ENCODE data around the gene SSNA1.

Gene SSNA1

GRCh38 chr9:137167747-137168572, 20.5 kb upstream of the SSNA1 start:
- DNase-seq (ENCODE audit: low read depth in 3 of 3) = no peak

- no peak for DNase-seq (ENCODE audit: low read depth in 3 of 3)
Measured at GRCh38 chr9:137168573-137168903, 19.9 kb upstream of the SSNA1 start.

GRCh38 chr9:137168904-137169856, 19.3 kb upstream of the SSNA1 start:
- no peak for DNase-seq (ENCODE audit: low read depth in 3 of 3)

- DNase-seq (ENCODE audit: low read depth in 3 of 3) = no peak
Measured at GRCh38 chr9:137169896-137170358, 18.5 kb upstream of the SSNA1 start, which contains the start of gene LRRC26. Gene LRRC26, minus strand, starts transcription at chr9:137170051. Its CDS starts 108 bp downstream, at chr9:137169943.

- no peak for DNase-seq (ENCODE audit: low read depth in 3 of 3)
Measured at GRCh38 chr9:137170486-137171148, 17.9 kb upstream of the SSNA1 start.

- no peak for DNase-seq (ENCODE audit: low read depth in 3 of 3)
Measured at GRCh38 chr9:137171149-137171900, 17.2 kb upstream of the SSNA1 start.

- no peak for DNase-seq (ENCODE audit: low read depth in 3 of 3)
Measured at GRCh38 chr9:137172901-137173795, 15.3 kb upstream of the SSNA1 start.

GRCh38 chr9:137173796-137174664, 14.4 kb upstream of the SSNA1 start:
- no peak for DNase-seq (ENCODE audit: low read depth in 3 of 3)

- DNase-seq (ENCODE audit: low read depth in 3 of 3) = no peak
Measured at GRCh38 chr9:137174722-137175293, 13.7 kb upstream of the SSNA1 start.

- DNase-seq (ENCODE audit: low read depth in 3 of 3) = no peak
Measured at GRCh38 chr9:137175345-137175961, 13.0 kb upstream of the SSNA1 start.

GRCh38 chr9:137176302-137177182, 11.9 kb upstream of the SSNA1 start:
- no peak for DNase-seq (ENCODE audit: low read depth in 3 of 3)

- DNase-seq (ENCODE audit: low read depth in 3 of 3) = no peak
Measured at GRCh38 chr9:137178201-137178938, 10.1 kb upstream of the SSNA1 start.

- DNase-seq (ENCODE audit: low read depth in 3 of 3) = no peak
Measured at GRCh38 chr9:137178939-137179630, 9.4 kb upstream of the SSNA1 start.

GRCh38 chr9:137179761-137180160, 8.7 kb upstream of the SSNA1 start:
- DNase-seq (ENCODE audit: low read depth in 3 of 3) = no peak

GRCh38 chr9:137180491-137180890, 8.0 kb upstream of the SSNA1 start:
- DNase-seq (ENCODE audit: low read depth in 3 of 3) = no peak

GRCh38 chr9:137181680-137182079, 6.8 kb upstream of the SSNA1 start:
- DNase-seq (ENCODE audit: low read depth in 3 of 3) = no peak
